GM13977 (cell line): ENCODE data around the gene TRRAP.

ENCODE experiments used
- DNase-seq: peaks from one replicate; pipeline ENCODE4 v3.0.0; 2012; ENCODE audit warnings: low spot score
- in situ Hi-C: fragments of 300-500 bp; cut with MboI; formaldehyde crosslinking; loops from one replicate; pipeline ENCODE4 v1.12.0; 2022; ENCODE audit warnings: low sequenced_read_pairs, low pct_unique_long_range_greater_than_20kb, mixed read lengths, inconsistent platforms; ENCODE audit not compliant: unreplicated experiment
- TF ChIP-seq, protein P1 (sequence below): IDR thresholded peaks from 2 replicates; pipeline ENCODE4 v1.5.1; 2012; ENCODE audit warnings: mild to moderate bottlenecking, control low read depth; ENCODE audit not compliant: insufficient read depth; ENCODE audit errors: extremely low read depth, missing control alignments

TRRAP gene

DNA sequence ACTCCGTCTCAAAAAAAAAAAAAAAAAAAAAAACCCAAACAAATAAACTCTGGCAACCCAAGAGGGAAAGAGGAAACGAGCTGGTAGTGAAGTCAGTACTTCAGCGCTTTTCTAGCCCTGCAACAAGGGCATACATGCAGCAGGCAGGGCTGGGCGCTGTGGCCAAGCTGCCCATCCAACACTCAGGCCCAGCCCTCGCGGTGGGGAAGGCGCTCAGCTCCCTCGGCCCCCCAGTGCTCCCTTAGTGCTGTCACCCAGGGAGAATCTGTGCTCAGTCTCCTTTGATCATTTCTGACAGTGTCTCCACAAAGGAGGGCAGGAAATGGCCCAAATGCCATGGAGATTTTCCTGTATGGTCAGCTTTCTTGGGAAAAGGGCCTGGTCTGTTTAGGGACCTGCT lies 168.4 kb downstream of the TRRAP start:
- in situ Hi-C loops, result loop anchor here (5.0 kb wide), 1 partner anchor 271 kb away; no protein-coding TSS in a partner anchor
- TF ChIP-seq, protein P1, sequence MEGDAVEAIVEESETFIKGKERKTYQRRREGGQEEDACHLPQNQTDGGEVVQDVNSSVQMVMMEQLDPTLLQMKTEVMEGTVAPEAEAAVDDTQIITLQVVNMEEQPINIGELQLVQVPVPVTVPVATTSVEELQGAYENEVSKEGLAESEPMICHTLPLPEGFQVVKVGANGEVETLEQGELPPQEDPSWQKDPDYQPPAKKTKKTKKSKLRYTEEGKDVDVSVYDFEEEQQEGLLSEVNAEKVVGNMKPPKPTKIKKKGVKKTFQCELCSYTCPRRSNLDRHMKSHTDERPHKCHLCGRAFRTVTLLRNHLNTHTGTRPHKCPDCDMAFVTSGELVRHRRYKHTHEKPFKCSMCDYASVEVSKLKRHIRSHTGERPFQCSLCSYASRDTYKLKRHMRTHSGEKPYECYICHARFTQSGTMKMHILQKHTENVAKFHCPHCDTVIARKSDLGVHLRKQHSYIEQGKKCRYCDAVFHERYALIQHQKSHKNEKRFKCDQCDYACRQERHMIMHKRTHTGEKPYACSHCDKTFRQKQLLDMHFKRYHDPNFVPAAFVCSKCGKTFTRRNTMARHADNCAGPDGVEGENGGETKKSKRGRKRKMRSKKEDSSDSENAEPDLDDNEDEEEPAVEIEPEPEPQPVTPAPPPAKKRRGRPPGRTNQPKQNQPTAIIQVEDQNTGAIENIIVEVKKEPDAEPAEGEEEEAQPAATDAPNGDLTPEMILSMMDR, result no peak
- no peak for DNase-seq

GRCh38 chr7:99047526-99048077 lies 169.3 kb downstream of the TRRAP start:
- TF ChIP-seq, protein P1, result no peak
- in situ Hi-C loops, result loop anchor here (5.0 kb wide), 1 partner anchor 270 kb away; no protein-coding TSS in a partner anchor
- DNase-seq, result no peak

- DNase-seq, result no peak
- in situ Hi-C loops, result no loop called here
- TF ChIP-seq, protein P1, result no peak
Observed at GRCh38 chr7:99050971-99051370, 172.6 kb downstream of the TRRAP start.

DNA sequence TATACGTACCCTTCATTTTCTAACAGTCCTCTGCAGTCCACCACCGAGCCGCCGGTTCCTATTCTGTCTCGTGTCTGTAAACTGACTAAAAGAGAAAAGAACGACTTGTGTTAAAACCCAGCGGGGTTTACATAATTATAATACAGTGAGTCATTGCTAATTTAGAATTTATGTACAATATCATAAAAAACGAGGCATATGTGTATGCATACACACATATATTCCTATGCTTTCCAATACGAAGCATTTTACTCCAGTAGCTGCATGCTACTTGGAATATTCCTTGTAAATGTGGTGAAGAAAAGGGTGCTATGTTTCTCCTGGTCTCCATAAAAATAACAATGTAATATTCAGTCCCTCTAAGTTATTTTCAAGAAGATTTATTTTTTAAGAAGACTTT lies 176.4 kb downstream of the TRRAP start:
- no peak for DNase-seq
- TF ChIP-seq, protein P1, result no peak
- in situ Hi-C loops, result no loop called here

- DNase-seq, result no peak
- TF ChIP-seq, protein P1, result no peak
- in situ Hi-C loops, result no loop called here
Observed at GRCh38 chr7:99061001-99061776, 182.9 kb downstream of the TRRAP start.
